Peyer's patch (tissue), 4 donors: ENCODE results near the gene JHY.

ENCODE experiments used
- POLR2A ChIP-seq, 2 donors: fragments of 450-650 bp; IDR thresholded peaks; one replicate each; pipeline ENCODE4 v1.5.1; 2017; ENCODE audit warnings: antibody characterized with exemption in 2 of 2, mild to moderate bottlenecking in 2 of 2, moderate library complexity in 2 of 2
- TF ChIP-seq, protein P1 (sequence below), 6 experiments: fragments of 450-650 bp in 4 of 6; fragments of 200-600 bp in 2 of 6; sonication (generic) in 1 of 6; IDR thresholded peaks; one replicate each; pipeline ENCODE4 v1.5.1; 2017 to 2019; ENCODE audit warnings: antibody characterized with exemption in 6 of 6, mild to moderate bottlenecking in 3 of 6, moderate library complexity in 1 of 6

DNA sequence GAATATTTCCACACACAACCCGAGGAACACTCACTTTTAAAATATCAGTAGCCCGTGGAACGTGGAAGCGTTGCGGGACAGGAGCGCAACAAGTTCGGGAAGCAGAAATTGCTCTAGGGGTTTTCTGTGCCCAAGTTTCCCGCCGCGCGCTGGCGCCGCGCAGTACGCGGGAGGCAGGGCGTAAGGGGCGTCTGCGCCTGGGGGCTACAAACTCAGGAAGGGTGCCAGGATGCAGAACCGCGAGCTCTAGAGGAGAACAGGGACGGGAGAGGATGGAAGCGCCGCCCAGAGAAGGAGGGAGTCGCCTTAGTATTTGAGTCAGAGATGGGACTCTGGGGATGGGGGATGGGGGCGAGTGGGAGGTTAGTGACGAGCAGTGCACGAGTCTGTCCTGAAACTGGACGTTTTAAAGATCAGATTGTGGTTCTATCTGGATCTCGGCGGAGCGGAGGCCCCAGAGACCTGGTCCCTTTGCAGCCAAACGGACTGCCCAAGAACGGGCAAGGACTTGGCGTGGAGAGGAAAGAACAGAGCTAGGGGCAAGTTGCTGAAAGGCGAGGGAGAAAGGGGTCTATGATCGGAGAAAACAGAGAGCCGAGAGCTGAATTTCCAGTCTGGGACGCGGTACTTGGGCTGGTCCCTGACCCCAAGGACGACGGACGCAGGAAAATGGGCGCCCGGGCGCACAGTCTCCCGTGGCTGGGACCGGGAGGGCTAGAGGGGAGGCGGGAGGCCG lies 94.3 kb downstream of the JHY start:
- TF ChIP-seq, protein P1, sequence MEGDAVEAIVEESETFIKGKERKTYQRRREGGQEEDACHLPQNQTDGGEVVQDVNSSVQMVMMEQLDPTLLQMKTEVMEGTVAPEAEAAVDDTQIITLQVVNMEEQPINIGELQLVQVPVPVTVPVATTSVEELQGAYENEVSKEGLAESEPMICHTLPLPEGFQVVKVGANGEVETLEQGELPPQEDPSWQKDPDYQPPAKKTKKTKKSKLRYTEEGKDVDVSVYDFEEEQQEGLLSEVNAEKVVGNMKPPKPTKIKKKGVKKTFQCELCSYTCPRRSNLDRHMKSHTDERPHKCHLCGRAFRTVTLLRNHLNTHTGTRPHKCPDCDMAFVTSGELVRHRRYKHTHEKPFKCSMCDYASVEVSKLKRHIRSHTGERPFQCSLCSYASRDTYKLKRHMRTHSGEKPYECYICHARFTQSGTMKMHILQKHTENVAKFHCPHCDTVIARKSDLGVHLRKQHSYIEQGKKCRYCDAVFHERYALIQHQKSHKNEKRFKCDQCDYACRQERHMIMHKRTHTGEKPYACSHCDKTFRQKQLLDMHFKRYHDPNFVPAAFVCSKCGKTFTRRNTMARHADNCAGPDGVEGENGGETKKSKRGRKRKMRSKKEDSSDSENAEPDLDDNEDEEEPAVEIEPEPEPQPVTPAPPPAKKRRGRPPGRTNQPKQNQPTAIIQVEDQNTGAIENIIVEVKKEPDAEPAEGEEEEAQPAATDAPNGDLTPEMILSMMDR (IDR thresholded peaks at IDR 0.05): no peak
- TF ChIP-seq POLR2A (IDR thresholded peaks at IDR 0.05): no peak
